ENCODE data around the gene TAS1R3.
"Not testable (repeated sequence)": the region's sequence is repeated elsewhere in the genome, so short reads cannot be mapped to it uniquely, and the experiment has no call there.

Gene TAS1R3

DNA sequence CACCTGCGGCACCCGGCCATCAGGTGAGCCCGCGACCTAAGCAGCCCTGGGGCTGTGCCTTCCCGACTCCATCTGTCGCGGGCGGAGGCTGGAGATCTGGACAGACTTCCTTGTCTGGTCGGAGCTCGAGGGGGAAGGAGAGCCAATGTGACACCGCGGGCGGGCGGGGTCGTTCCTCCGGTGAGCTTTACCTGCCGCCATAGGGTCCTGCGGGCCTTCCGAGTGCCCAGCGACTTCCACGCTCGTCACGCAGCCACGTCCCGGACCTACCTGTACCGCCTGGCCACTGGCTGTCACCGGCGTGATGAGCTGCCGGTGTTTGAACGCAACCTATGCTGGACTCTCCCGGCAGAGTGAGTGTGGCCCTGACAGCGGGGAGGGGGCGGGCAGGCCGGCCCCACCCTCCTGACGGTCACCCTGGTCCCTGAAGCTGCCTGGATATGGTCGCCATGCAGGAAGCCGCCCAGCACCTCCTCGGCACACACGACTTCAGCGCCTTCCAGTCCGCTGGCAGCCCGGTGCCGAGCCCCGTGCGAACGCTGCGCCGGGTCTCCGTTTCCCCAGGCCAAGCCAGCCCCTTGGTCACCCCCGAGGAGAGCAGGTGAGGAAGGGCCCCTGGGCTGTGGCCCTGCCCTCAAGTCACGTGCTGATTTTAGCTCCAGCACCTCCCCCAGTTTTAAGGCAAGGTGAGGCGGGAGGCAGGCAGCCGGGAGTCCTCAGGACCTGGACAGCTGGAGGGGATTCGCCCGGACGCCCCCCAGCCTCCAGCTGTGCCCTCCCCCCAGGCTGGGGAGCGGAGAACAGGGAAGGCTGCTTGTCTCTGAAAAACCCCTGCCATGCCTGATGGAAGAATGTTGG lies 21.6 kb upstream of the TAS1R3 start:
- DNase-seq: peak; percentile 54

DNA sequence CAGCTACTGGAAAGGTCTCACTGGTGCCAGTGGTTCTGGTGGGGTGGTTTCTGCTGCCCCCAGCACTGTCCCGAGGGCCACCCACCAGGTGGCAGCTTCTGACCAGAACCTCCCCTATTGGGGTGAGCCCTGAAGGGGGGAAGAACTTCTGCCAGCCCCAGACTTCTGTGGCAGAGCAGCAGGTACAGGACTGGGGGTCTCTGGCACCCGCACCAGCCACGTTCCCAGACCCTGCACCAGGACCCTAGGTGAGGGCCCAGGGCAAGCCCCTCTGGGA lies 21.0 kb upstream of the TAS1R3 start:
- no peak for DNase-seq

DNA sequence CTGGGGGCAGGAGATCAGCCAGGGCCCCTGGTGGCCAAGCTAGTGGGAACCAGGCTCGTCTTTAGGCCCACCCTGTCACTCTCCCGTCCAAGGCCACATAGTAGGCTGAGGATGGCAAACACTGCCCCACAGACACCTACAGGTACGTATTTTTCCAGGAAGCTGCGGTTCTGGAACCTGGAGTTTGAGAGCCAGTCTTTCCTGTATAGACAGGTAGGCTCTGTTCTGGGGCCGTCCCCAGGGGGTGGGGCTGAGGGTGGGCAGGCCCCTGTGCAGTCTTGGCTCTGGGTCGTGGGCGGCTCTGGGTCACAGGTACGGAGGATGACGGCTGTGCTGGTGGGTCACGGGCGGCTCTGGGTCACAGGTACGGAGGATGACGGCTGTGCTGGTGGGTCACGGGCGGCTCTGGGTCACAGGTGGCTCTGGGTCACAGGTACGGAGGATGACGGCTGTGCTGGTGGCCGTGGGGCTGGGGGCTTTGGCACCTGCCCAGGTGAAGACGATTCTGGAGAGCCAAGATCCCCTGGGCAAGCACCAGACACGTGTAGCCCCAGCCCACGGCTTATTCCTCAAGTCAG lies 20.5 kb upstream of the TAS1R3 start:
- DNase-seq: no peak

DNA sequence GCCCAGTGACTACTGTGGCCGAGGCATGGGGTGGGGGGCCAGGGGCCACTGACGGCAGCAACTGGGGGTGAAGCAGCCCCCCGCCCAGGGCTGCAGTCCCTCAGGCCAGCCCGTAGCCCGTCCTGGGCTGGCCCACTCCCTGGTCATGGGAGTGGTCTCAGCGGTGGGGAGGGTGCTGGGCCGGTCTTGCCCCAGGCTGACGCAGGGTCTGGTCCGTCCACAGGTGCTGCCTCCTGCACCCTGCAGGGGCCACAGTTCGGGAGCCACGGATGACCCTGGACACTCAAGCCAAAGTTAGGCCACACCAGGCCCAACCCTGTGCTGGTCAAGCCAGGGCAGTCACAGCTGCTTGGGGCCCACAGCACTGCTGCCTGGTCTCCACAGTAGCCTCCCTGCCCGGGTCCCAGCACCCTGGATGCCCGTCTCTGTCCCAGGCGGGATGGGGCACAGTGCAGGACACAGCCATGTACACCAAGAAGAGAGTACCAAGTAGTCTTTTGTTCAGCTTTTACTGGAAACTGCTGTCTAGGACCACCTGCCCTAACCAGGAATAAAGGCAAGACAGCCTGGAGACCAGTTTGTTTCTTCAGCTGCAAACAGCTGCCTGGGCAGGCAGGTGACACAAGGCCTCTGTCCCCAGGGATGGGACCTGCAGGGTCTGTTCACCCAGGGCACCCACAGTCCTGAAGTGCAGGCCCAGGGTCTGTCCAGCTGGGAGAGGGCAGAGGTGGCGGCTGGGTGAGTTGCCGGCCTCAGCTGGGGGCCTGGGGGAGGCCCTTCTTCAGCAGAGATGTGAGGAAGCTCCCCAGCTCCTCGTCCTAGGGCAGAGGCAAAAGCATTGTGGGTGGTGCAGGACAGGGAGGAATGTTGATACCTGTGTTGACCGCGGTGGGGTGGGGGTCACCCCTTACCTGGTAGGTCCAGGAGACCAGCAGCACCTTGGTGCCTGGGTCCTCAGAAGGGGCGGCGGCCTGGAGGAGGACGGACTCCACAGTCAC lies 19.7 kb upstream of the TAS1R3 start:
- no peak for DNase-seq

- DNase-seq: no peak
Measured at GRCh38 chr1:1312450-1313314, 18.4 kb upstream of the TAS1R3 start.

DNA sequence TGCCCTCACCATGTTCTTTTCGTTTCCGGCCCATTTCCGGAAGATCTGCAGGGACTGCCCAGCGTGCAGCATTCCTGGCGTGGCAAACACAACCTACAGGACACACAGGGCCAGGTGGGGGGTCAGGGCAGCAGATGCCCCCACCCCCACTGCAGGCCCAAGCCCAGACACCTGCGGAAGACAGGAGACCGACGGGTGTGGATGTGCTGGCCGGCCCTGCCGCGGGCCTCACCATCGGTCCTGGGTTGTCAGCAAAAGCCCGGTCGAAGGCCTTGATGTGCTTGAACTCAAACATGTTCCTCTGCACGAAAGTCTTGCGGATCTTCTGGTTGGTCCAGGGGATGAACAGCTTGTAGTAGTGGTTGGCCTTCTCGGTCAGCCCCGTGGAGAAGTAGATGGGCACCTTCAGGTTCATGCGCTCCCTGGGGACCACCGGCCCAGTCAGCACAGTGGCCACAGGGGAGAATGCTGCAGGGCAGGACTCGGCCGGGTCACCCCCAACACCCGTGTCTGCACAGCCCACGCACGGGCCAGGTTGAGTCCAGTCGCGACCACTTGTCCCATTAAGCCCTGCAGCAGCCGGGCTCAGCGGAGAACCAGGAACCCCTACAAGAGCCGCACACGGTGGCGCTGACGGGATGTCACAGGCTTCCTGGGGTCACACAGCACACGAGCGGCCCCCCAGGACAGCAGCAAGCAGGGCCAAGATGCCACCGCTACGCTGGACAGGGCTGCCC lies 17.4 kb upstream of the TAS1R3 start:
- DNase-seq: no peak

GRCh38 chr1:1314237-1314586 lies 16.9 kb upstream of the TAS1R3 start:
- DNase-seq: no peak

DNA sequence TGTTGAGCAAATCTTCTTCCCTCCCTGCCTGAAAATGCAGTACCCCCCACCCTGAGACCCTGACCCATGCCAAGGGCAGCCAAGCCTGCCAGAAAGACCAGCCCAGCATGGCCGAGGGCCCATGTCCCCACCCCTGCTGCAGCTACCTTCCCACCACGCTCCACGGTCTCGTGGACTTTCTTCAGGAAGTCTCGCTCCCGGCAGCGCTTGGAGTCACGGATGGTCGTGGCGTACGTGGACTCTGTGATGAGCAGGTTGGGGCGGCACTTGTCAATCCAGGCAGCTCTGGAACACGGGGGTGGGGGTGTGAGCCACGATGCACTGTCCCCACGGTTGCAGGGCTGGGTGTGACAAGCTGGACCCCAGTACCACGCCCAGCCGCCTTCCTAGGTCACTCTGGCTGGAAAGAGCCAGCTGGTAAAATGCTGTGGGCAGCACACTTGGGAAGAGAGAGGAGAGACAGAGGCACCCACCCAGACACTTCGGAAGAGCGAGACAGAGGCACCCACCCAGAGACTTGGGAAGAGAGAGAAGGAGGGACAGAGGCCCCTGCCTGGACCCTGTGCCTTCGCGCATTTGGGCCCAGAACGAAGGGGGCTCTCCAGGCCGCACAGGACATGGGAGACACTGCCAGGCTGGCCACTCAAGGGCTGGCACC lies 16.3 kb upstream of the TAS1R3 start:
- DNase-seq: no peak

- no peak for DNase-seq
Measured at GRCh38 chr1:1315435-1315954, 15.6 kb upstream of the TAS1R3 start.

GRCh38 chr1:1316199-1316598 lies 14.9 kb upstream of the TAS1R3 start:
- not testable (repeated sequence) for DNase-seq

- no peak for DNase-seq
Measured at GRCh38 chr1:1317420-1317819, 13.7 kb upstream of the TAS1R3 start.

DNA sequence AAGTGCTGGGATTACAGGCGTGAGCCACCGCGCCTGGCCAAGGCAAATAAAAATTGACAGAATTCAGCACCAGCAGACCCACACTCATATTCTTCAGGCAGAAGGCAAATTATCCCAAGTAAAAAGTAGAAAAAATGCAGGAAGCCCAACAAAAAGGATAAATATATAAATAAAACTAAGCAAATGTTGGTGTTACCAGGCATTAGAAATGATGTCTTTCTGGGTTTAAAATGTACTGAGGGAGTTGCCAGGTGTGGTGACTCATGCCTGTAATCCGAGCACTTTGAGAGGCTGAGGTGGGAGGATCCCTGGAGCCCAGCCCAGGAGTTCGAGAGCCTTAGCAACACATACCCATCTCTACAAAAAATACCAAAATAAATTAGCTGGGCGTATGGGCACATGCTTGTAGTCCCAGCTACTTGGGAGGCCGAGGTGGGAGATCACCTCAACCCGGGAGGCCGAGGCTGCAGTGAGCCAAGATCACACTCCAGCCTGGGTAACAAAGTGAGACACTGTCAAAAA lies 12.9 kb upstream of the TAS1R3 start:
- peak; percentile 56 for DNase-seq

DNA sequence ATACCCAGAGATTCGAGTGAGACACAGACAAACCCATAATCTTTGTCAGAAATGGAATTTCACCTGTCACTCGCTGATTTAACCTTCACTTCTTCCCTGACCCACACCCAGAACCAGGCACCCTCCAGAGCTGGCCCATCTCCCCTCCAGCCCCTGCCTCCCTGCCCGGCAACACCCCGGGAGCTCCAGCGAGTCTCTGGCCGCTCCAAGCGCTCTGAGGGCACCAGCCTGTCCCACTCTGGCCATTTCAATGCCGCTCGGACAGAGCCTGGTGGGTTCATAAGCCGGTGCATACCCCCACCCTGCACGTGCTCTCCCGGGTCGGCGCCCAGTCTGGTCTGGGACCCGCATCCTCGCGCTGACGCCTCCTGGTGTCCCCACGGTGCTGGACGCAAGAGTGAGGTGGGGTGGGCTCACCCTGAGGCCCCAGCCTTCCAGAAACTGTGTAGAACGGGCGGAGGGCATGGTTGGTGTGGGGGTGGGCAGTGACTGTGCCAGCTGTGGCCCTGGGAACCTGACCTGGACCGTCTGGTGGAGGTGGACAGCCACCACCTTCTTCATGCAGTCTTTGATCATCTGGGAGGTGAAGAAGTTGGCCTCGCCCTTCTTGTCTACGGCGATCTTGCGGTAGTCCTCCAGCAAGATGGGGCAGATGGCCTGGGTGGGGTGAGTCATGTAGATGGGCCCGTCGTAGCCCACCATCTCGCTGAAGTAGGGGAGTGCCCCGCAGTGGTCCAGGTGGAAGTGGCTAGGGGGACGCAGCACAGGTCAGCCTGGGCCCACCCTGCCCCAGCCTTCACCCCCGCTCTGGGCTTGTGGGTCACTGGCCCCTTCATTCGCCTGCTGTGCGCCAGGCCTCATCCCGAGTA lies 12.1 kb upstream of the TAS1R3 start:
- DNase-seq: no peak

DNA sequence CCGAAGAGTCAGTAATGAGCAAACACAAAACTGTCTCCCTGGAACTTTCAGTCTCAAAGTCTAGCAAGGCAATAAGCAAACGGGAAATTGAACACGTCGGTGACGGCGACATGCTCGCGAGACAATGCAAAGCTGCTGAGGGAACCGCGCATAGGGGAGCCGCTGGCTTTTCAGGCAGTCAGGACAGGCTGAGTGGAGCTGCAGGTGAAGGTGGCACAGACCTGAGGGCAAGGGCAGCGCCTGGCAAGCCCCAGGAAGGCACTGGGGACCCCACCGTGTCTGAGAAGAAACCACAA lies 11.5 kb upstream of the TAS1R3 start:
- DNase-seq: no peak

DNA sequence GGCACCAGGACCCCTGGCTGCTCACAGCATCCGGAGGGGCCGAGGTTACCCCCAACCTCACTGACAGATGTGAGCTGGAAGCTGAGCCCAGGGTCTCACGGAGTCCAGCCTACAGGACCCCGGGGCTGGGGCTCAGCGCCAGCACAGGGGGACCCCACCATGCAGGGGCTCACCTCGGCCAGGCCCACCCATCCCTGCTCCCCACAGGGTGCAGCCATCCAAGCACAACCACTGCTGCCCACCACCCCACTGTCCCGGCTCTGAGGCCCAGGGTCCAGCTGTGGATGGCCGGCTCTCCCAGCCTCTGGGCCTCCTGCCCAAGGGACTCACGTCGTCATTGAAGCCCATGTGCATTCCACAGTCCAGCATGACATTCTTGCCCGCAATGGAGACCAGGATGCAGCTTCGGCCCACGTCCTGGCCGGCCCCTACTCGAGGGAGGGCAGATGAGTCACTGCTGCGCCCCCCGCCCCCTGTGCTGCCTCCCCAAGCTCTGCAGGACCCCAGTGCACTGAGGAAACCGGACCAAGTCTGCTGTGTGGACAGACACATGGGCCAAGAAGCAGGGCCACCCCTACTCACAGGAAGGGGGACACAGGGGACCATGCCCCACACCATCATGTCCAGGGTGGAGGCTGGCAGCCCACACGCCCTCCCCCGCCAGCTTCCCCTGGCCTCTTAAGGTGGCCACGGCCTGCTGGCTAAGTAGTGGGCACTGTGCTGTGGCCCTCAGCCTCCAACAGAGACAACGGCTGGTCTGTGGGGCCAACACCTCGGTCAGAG lies 10.2 kb upstream of the TAS1R3 start:
- no peak for DNase-seq

GRCh38 chr1:1321477-1321876 lies 9.6 kb upstream of the TAS1R3 start:
- DNase-seq: no peak

- no peak for DNase-seq
Measured at GRCh38 chr1:1322418-1322817, 8.7 kb upstream of the TAS1R3 start.

- DNase-seq: no peak
Measured at GRCh38 chr1:1322952-1323351, 8.1 kb upstream of the TAS1R3 start.

GRCh38 chr1:1324084-1324523 lies 7.0 kb upstream of the TAS1R3 start:
- no peak for DNase-seq
